OCI-LY7 (cell line): Measurements from ENCODE around the gene TSC22D2. TPM values are rescaled to one million over a fixed set of nuclear protein-coding genes. Genes with fewer than 3 reads are reported as not detected.
A peak's percentile ranks its signal among the peaks of the same experiment; 100 is the strongest.
"Not testable (repeated sequence)": the region's sequence is repeated elsewhere in the genome, so short reads cannot be mapped to it uniquely, and the experiment has no call there.

Source experiments
- BruUV-seq: library from RNA; stranded (reverse); fragments of 400-500 nt; replicated peaks from 2 replicates; lab custom pipeline; 2021; lab: Mats Ljungman, UMichigan
- CTCF ChIA-PET: fragments of 300-600 bp; sonication (Branson Sonifier 250); formaldehyde crosslinking; loops from one replicate; lab custom pipeline; 2022; ENCODE audit warnings: antibody characterized with exemption; ENCODE audit not compliant: unreplicated experiment; lab: Charles Lee
- POLR2A ChIA-PET: fragments of 300-600 bp; sonication (Branson Sonifier 250); formaldehyde crosslinking; loops from one replicate; lab custom pipeline; 2022; ENCODE audit warnings: antibody characterized with exemption; lab: Charles Lee
- DNase-seq: peaks from one replicate; pipeline ENCODE4 v3.0.0-alpha.2; 2015; ENCODE audit warnings: low spot score
- H2AFZ ChIP-seq: fragments of 200-600 bp; sonication (generic), shearing (Covaris generic); 2 replicates; pipeline ENCODE4 v1.6.1; 2014; ENCODE audit warnings: mild to moderate bottlenecking, antibody characterized with exemption, low read length, moderate library complexity
- H3K27ac ChIP-seq: fragments of 200-600 bp; sonication (generic); 2 replicates; pipeline ENCODE4 v1.5.1; 2014; ENCODE audit warnings: mixed run types, low read depth, mild to moderate bottlenecking, moderate library complexity, low read length, inconsistent platforms; ENCODE audit not compliant: poor library complexity, severe bottlenecking
- H3K36me3 ChIP-seq: fragments of 200-600 bp; sonication (generic); 2 replicates; pipeline ENCODE4 v1.6.1; 2014; ENCODE audit warnings: mild to moderate bottlenecking, antibody characterized with exemption, low read length, moderate library complexity, mixed read lengths; ENCODE audit not compliant: insufficient read depth
- H3K4me1 ChIP-seq: fragments of 200-600 bp; sonication (generic); 2 replicates; pipeline ENCODE4 v1.5.1; 2014; ENCODE audit warnings: mild to moderate bottlenecking, low read length; ENCODE audit not compliant: insufficient read depth, poor library complexity, severe bottlenecking
- H3K4me2 ChIP-seq: fragments of 200-600 bp; sonication (generic); 2 replicates; pipeline ENCODE4 v1.6.1; 2014; ENCODE audit warnings: mild to moderate bottlenecking, low read length
- H3K4me3 ChIP-seq: fragments of 200-600 bp; sonication (generic); 2 replicates; pipeline ENCODE4 v1.5.1; 2014; ENCODE audit warnings: mild to moderate bottlenecking, low read depth, low read length; ENCODE audit not compliant: poor library complexity, severe bottlenecking
- H3K79me2 ChIP-seq: fragments of 200-600 bp; sonication (generic); 2 replicates; pipeline ENCODE4 v1.6.1; 2016; ENCODE audit warnings: low read depth, mild to moderate bottlenecking, low read length, moderate library complexity, mixed read lengths; ENCODE audit not compliant: insufficient read depth
- H3K9me2 ChIP-seq: fragments of 200-600 bp; sonication (generic); 2 replicates; pipeline ENCODE4 v1.6.1; 2016; ENCODE audit warnings: mild to moderate bottlenecking, low read length, mixed read lengths; ENCODE audit not compliant: insufficient read depth
- H3K9me3 ChIP-seq: fragments of 200-600 bp; sonication (generic); 2 replicates; pipeline ENCODE4 v1.6.1; 2014; ENCODE audit warnings: mild to moderate bottlenecking, mixed run types, low read length, mixed read lengths
- H4K20me1 ChIP-seq: fragments of 200-600 bp; sonication (generic); 2 replicates; pipeline ENCODE4 v1.6.1; 2014; ENCODE audit warnings: mild to moderate bottlenecking, antibody characterized with exemption, low read length, moderate library complexity, mixed read lengths; ENCODE audit not compliant: insufficient read depth
- CTCF ChIP-seq: fragments of 200-600 bp; sonication (generic); conservative IDR thresholded peaks from 2 replicates; pipeline ENCODE4 v1.5.1; 2014; ENCODE audit warnings: mild to moderate bottlenecking, antibody characterized with exemption, low read length, moderate library complexity, mixed read lengths
- EZH2phosphoT487 ChIP-seq: fragments of 200-600 bp; sonication (generic); IDR thresholded peaks from 2 replicates; pipeline ENCODE4 v1.6.1; 2018; ENCODE audit warnings: low read depth, borderline replicate concordance, mild to moderate bottlenecking, mixed run types, antibody characterized with exemption, low read length, moderate library complexity, mixed read lengths
- intact Hi-C: fragments of 100-400 bp; cut with micrococcal nuclease; formaldehyde crosslinking; loops from one replicate; pipeline ENCODE4 v1.10.0; 2022; ENCODE audit not compliant: unreplicated experiment
- total RNA-seq, 2 experiments: library from RNA; depleted of rRNA in 1 of 2; stranded (reverse); fragments of >200 nt in 1 of 2; shearing (Covaris generic) in 1 of 2; gene quantifications; 2 replicates each; pipeline ENCODE4 v1.2.3, GENCODE V29; 2014 to 2022

TSC22D2 gene
- total RNA-seq, 2 experiments from 2014 or later: 5.9 to 24.2 TPM

- Histone ChIP-seq H3K4me3 (no peak overlapping the region), H3K9me3 (no peaks in the 10 kb centered on the region), H3K79me2 (no peaks in the 10 kb centered on the region), H3K9me2 (no peaks in the 10 kb centered on the region), H3K36me3 (no peaks in the 10 kb centered on the region), H3K4me2 (no peak overlapping the region), H3K4me1 (no peaks in the 10 kb centered on the region), H2AFZ (no peak overlapping the region), H4K20me1 (no peaks in the 10 kb centered on the region), H3K27ac (no peak overlapping the region)
- CTCF ChIA-PET: no interaction called here
- intact Hi-C loops: loop anchor here (1.0 kb wide), 3 partner anchors 85 to 268 kb away; no protein-coding TSS in a partner anchor
- no peak for DNase-seq
- TF ChIP-seq EZH2phosphoT487 (no peak), CTCF (no peak)
- POLR2A ChIA-PET: interaction anchor here (0.5 to 1.1 kb wide), 5 partner anchors 9 to 521 kb away, joined by 3 to 4 read pairs (median 3); no protein-coding TSS in a partner anchor
- BruUV-seq: no TSS peak
Measured at GRCh38 chr3:150495149-150495548, 87.1 kb downstream of the TSC22D2 start.

- Histone ChIP-seq H3K27ac (no peak overlapping the region), H4K20me1 (no peaks in the 10 kb centered on the region), H3K36me3 (no peaks in the 10 kb centered on the region), H3K4me1 (no peaks in the 10 kb centered on the region), H3K4me2 (no peak overlapping the region), H2AFZ (no peak overlapping the region), H3K9me3 (no peaks in the 10 kb centered on the region), H3K9me2 (no peaks in the 10 kb centered on the region), H3K79me2 (no peaks in the 10 kb centered on the region), H3K4me3 (no peak overlapping the region)
- intact Hi-C loops: loop anchor here (1.0 kb wide), 3 partner anchors 85 to 268 kb away; no protein-coding TSS in a partner anchor
- BruUV-seq: no TSS peak
- peak; percentile 58 for DNase-seq
- TF ChIP-seq CTCF (peak; percentile 96), EZH2phosphoT487 (no peak)
- CTCF ChIA-PET: no interaction called here
- POLR2A ChIA-PET: interaction anchor here (0.6 to 1.1 kb wide), 7 partner anchors 9 to 1578 kb away, joined by 3 to 5 read pairs (median 3); no protein-coding TSS in a partner anchor
Measured at GRCh38 chr3:150495563-150496168, 87.6 kb downstream of the TSC22D2 start.

GRCh38 chr3:150497956-150498355, 89.9 kb downstream of the TSC22D2 start:
- no peaks in the 10 kb centered on the region for H3K36me3 ChIP-seq
- no peak overlapping the region for H2AFZ ChIP-seq
- no peaks in the 10 kb centered on the region for H3K9me2 ChIP-seq
- H3K79me2 ChIP-seq: no peaks in the 10 kb centered on the region
- POLR2A ChIA-PET: interaction anchor here (0.6 kb wide), 1 partner anchor 395 kb away, joined by 3 read pairs; no protein-coding TSS in a partner anchor
- BruUV-seq: no TSS peak
- H4K20me1 ChIP-seq: no peaks in the 10 kb centered on the region
- H3K4me3 ChIP-seq: no peak overlapping the region
- no peak for DNase-seq
- no peak overlapping the region for H3K27ac ChIP-seq
- CTCF ChIA-PET: no interaction called here
- no peaks in the 10 kb centered on the region for H3K9me3 ChIP-seq
- intact Hi-C loops: no loop called here
- no peaks in the 10 kb centered on the region for H3K4me1 ChIP-seq
- TF ChIP-seq EZH2phosphoT487 (no peak), CTCF (no peak)
- no peak overlapping the region for H3K4me2 ChIP-seq

GRCh38 chr3:150500960-150501359, 92.9 kb downstream of the TSC22D2 start:
- CTCF ChIA-PET, POLR2A ChIA-PET: not testable (repeated sequence)

More at GRCh38 chr3:150500960-150501359, 92.9 kb downstream of the TSC22D2 start:
- intact Hi-C loops, H3K27ac ChIP-seq, H4K20me1 ChIP-seq, H3K36me3 ChIP-seq, BruUV-seq, H3K9me3 ChIP-seq, H2AFZ ChIP-seq, H3K4me2 ChIP-seq, H3K79me2 ChIP-seq, H3K9me2 ChIP-seq, DNase-seq, H3K4me3 ChIP-seq, H3K4me1 ChIP-seq: not testable (repeated sequence)
